GM23338 (cell line): ENCODE measurements around the gene CADPS2. TPM values are rescaled to one million over a fixed set of nuclear protein-coding genes. Genes with fewer than 3 reads are reported as not detected.

Experiments
- ATAC-seq: fragments of 200-7000 bp; cut with Tn5 transposase; 3 replicates; pipeline ENCODE4 v1.9.1; 2020
- DNase-seq: peaks from one replicate; pipeline ENCODE4 v3.0.0-alpha.2; 2015; ENCODE audit warnings: low spot score
- H2AFZ ChIP-seq: fragments of 200-600 bp; sonication (generic); 2 replicates; pipeline ENCODE4 v1.8.0; 2016; ENCODE audit warnings: antibody characterized with exemption, mild to moderate bottlenecking, moderate library complexity
- H3F3A ChIP-seq: fragments of 200-600 bp; sonication (generic); replicated peaks from 2 replicates; pipeline ENCODE4 v1.8.0; 2017; ENCODE audit warnings: antibody characterized with exemption, mixed run types, low read depth
- H3K27ac ChIP-seq: fragments of 200-600 bp; sonication (generic); 2 replicates; pipeline ENCODE4 v1.6.1; 2016; ENCODE audit warnings: low read depth
- H3K27me3 ChIP-seq: fragments of 200-600 bp; sonication (generic); 2 replicates; pipeline ENCODE4 v1.8.0; 2016; ENCODE audit warnings: mild to moderate bottlenecking, mixed run types, moderate library complexity; ENCODE audit not compliant: insufficient read depth
- H3K36me3 ChIP-seq: fragments of 200-600 bp; sonication (generic); 2 replicates; pipeline ENCODE4 v1.8.0; 2016; ENCODE audit warnings: mild to moderate bottlenecking; ENCODE audit not compliant: insufficient read depth
- H3K4me1 ChIP-seq: fragments of 200-600 bp; sonication (generic); 2 replicates; pipeline ENCODE4 v1.8.0; 2016; ENCODE audit warnings: mild to moderate bottlenecking, moderate library complexity; ENCODE audit not compliant: insufficient read depth
- H3K4me2 ChIP-seq: fragments of 200-600 bp; sonication (generic); 2 replicates; pipeline ENCODE4 v1.7.1; 2017; ENCODE audit warnings: mixed run types
- H3K4me3 ChIP-seq: fragments of 200-600 bp; sonication (generic); 2 replicates; pipeline ENCODE4 v1.6.1; 2016; ENCODE audit warnings: mixed run types
- H3K79me2 ChIP-seq: fragments of 200-600 bp; sonication (generic); replicated peaks from 2 replicates; pipeline ENCODE4 v1.8.0; 2017; ENCODE audit warnings: mild to moderate bottlenecking; ENCODE audit not compliant: insufficient read depth
- H3K9me2 ChIP-seq: fragments of 200-600 bp; sonication (generic); 2 replicates; pipeline ENCODE4 v1.8.0; 2017; ENCODE audit not compliant: insufficient read depth
- H4K20me1 ChIP-seq: fragments of 200-600 bp; sonication (generic); replicated peaks from 2 replicates; pipeline ENCODE4 v1.8.0; 2017; ENCODE audit warnings: mild to moderate bottlenecking; ENCODE audit not compliant: insufficient read depth
- H3K27ac Mint-ChIP-seq: 2 replicates; pipeline ENCODE4 v1.8.0; 2020; ENCODE audit warnings: inconsistent platforms, mild to moderate bottlenecking, moderate library complexity, mixed read lengths
- H3K27me3 Mint-ChIP-seq: 3 replicates; pipeline ENCODE4 v1.8.0; 2022; ENCODE audit warnings: low read depth, mild to moderate bottlenecking, moderate library complexity, mixed read lengths, inconsistent platforms; ENCODE audit not compliant: insufficient read depth, poor library complexity
- H3K36me3 Mint-ChIP-seq: 3 replicates; pipeline ENCODE4 v1.8.0; 2021; ENCODE audit warnings: low read depth, mild to moderate bottlenecking, inconsistent platforms, moderate library complexity, mixed read lengths
- H3K4me1 Mint-ChIP-seq: 3 replicates; pipeline ENCODE4 v1.8.0; 2020; ENCODE audit warnings: mild to moderate bottlenecking, inconsistent platforms, mixed read lengths
- H3K4me3 Mint-ChIP-seq: 3 replicates; pipeline ENCODE4 v1.8.0; 2021; ENCODE audit warnings: moderate library complexity, mild to moderate bottlenecking, inconsistent platforms, mixed read lengths
- H3K9me3 Mint-ChIP-seq: 3 replicates; pipeline ENCODE4 v1.8.0; 2020; ENCODE audit warnings: moderate library complexity, mild to moderate bottlenecking, inconsistent platforms, mixed read lengths
- CREB1 ChIP-seq: fragments of 250-450 bp; sonication (Bioruptor Pico); IDR thresholded peaks from 2 replicates; pipeline ENCODE4 v1.5.0; 2020; ENCODE audit warnings: low read depth, mild to moderate bottlenecking, moderate library complexity
- EZH2 ChIP-seq: fragments of 200-600 bp; sonication (generic); IDR thresholded peaks from one replicate; pipeline ENCODE4 v1.8.0; 2017; ENCODE audit warnings: antibody characterized with exemption, mild to moderate bottlenecking, low read depth; ENCODE audit not compliant: unreplicated experiment
- EZH2phosphoT487 ChIP-seq: fragments of 200-600 bp; sonication (generic); IDR thresholded peaks from one replicate; pipeline ENCODE4 v1.8.1; 2018; ENCODE audit warnings: antibody characterized with exemption; ENCODE audit not compliant: unreplicated experiment
- POLR2AphosphoS5 ChIP-seq: IDR thresholded peaks from 2 replicates; pipeline ENCODE4 v1.6.1; 2016; ENCODE audit warnings: antibody characterized with exemption, low read depth
- STAT1 ChIP-seq: IDR thresholded peaks from one replicate; pipeline ENCODE4 v1.6.1; 2016; ENCODE audit warnings: antibody characterized with exemption; ENCODE audit not compliant: unreplicated experiment
- ZNF331 ChIP-seq: fragments of 250-450 bp; sonication (Bioruptor Pico); IDR thresholded peaks from 2 replicates; pipeline ENCODE4 v1.5.0; 2020; ENCODE audit warnings: low read depth, mild to moderate bottlenecking, moderate library complexity
- polyA plus RNA-seq: library from polyadenylated mRNA; unstranded; fragments of >200 nt; fragmentation: Nextera tagmentation; extraction: Ambion mirVana; gene quantifications from 2 replicates; pipeline ENCODE4 v1.2.1, GENCODE V29; 2016
- total RNA-seq: library from RNA; depleted of rRNA; stranded (reverse); fragments of >200 nt; shearing (Covaris generic); gene quantifications from 2 replicates; pipeline ENCODE4 v1.2.3, GENCODE V29; 2014
- TF ChIP-seq, protein P1 (sequence below), 2 experiments: fragments of 200-600 bp in 1 of 2; sonication (generic) in 1 of 2; conservative IDR thresholded peaks; 2 replicates each; pipeline versions ENCODE4 v1.5.1 to v1.6.1; 2016 to 2017; ENCODE audit warnings: antibody characterized with exemption in 2 of 2, low read depth in 2 of 2, mild to moderate bottlenecking in 2 of 2, moderate library complexity in 1 of 2
- TF ChIP-seq, protein P2 (sequence below): IDR thresholded peaks from one replicate; pipeline ENCODE4 v1.6.1; 2018; ENCODE audit warnings: antibody characterized with exemption; ENCODE audit not compliant: unreplicated experiment
- TF ChIP-seq, protein P3 (sequence below): fragments of 250-450 bp; sonication (Bioruptor Pico); IDR thresholded peaks from 2 replicates; pipeline ENCODE4 v1.5.0; 2020; ENCODE audit warnings: mild to moderate bottlenecking, moderate library complexity

The CADPS2 gene
- total and polyA plus RNA-seq, 2 experiments from 2014 or later: 16.3 to 36.9 TPM

DNA sequence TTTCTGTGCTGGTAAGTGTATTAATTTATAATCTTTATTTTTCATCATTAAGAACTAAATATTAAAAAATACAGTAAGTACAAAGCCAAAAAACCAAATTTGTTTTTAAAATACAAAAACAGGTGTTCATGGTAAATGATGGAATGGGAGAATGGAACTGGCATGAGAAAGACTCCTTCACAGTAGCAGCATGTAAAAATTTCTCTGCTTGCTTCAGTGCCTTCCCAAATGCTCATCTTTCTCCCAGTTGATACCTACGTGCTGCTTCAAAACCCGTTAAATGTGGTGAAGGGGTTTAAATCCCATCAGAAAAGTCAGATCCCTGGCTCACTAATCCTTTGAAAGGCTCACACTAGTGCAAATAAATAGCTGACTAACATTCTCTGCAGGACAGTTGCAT lies 191.6 kb downstream of the CADPS2 start (continued):
- TF ChIP-seq ZNF331: no peak

DNA sequence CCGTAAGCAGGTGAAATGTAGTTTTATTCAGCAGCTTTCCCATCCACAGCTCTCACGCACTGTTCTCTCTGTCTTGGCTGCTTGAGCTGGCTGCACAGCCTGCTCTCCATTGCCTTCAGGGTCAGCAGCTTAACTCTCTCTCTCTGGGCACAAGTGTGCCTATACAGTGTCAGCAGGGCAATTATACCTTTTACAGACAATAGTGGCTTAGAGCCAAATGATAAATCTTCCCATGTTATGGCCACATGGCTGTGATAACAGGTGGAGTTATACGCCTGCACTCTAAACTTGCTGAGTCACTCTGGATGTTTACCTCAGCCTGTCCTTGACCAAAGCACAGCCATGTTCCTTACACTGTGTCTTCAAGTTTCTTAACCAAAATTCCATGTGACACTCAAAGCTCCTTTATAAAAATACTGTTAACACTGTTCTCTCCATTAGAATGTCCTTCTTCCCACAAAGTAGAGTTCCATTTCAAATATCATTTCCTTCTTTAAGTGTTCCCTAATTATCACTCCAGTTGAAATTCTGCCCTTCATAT lies 193.4 kb downstream of the CADPS2 start:
- no peak for TF ChIP-seq ZNF331
- TF ChIP-seq EZH2: no peak
- TF ChIP-seq, protein P1, sequence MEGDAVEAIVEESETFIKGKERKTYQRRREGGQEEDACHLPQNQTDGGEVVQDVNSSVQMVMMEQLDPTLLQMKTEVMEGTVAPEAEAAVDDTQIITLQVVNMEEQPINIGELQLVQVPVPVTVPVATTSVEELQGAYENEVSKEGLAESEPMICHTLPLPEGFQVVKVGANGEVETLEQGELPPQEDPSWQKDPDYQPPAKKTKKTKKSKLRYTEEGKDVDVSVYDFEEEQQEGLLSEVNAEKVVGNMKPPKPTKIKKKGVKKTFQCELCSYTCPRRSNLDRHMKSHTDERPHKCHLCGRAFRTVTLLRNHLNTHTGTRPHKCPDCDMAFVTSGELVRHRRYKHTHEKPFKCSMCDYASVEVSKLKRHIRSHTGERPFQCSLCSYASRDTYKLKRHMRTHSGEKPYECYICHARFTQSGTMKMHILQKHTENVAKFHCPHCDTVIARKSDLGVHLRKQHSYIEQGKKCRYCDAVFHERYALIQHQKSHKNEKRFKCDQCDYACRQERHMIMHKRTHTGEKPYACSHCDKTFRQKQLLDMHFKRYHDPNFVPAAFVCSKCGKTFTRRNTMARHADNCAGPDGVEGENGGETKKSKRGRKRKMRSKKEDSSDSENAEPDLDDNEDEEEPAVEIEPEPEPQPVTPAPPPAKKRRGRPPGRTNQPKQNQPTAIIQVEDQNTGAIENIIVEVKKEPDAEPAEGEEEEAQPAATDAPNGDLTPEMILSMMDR (conservative IDR thresholded peaks at IDR 0.05; ENCODE audit: low read depth in 2 of 2): no peak
- no peak for TF ChIP-seq EZH2phosphoT487
- TF ChIP-seq, protein P2, sequence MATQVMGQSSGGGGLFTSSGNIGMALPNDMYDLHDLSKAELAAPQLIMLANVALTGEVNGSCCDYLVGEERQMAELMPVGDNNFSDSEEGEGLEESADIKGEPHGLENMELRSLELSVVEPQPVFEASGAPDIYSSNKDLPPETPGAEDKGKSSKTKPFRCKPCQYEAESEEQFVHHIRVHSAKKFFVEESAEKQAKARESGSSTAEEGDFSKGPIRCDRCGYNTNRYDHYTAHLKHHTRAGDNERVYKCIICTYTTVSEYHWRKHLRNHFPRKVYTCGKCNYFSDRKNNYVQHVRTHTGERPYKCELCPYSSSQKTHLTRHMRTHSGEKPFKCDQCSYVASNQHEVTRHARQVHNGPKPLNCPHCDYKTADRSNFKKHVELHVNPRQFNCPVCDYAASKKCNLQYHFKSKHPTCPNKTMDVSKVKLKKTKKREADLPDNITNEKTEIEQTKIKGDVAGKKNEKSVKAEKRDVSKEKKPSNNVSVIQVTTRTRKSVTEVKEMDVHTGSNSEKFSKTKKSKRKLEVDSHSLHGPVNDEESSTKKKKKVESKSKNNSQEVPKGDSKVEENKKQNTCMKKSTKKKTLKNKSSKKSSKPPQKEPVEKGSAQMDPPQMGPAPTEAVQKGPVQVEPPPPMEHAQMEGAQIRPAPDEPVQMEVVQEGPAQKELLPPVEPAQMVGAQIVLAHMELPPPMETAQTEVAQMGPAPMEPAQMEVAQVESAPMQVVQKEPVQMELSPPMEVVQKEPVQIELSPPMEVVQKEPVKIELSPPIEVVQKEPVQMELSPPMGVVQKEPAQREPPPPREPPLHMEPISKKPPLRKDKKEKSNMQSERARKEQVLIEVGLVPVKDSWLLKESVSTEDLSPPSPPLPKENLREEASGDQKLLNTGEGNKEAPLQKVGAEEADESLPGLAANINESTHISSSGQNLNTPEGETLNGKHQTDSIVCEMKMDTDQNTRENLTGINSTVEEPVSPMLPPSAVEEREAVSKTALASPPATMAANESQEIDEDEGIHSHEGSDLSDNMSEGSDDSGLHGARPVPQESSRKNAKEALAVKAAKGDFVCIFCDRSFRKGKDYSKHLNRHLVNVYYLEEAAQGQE: no peak
- no peak for TF ChIP-seq STAT1
- no peak for TF ChIP-seq POLR2AphosphoS5
- no peak for TF ChIP-seq CREB1 (CRISPR knock-in tag)
- TF ChIP-seq, protein P3, sequence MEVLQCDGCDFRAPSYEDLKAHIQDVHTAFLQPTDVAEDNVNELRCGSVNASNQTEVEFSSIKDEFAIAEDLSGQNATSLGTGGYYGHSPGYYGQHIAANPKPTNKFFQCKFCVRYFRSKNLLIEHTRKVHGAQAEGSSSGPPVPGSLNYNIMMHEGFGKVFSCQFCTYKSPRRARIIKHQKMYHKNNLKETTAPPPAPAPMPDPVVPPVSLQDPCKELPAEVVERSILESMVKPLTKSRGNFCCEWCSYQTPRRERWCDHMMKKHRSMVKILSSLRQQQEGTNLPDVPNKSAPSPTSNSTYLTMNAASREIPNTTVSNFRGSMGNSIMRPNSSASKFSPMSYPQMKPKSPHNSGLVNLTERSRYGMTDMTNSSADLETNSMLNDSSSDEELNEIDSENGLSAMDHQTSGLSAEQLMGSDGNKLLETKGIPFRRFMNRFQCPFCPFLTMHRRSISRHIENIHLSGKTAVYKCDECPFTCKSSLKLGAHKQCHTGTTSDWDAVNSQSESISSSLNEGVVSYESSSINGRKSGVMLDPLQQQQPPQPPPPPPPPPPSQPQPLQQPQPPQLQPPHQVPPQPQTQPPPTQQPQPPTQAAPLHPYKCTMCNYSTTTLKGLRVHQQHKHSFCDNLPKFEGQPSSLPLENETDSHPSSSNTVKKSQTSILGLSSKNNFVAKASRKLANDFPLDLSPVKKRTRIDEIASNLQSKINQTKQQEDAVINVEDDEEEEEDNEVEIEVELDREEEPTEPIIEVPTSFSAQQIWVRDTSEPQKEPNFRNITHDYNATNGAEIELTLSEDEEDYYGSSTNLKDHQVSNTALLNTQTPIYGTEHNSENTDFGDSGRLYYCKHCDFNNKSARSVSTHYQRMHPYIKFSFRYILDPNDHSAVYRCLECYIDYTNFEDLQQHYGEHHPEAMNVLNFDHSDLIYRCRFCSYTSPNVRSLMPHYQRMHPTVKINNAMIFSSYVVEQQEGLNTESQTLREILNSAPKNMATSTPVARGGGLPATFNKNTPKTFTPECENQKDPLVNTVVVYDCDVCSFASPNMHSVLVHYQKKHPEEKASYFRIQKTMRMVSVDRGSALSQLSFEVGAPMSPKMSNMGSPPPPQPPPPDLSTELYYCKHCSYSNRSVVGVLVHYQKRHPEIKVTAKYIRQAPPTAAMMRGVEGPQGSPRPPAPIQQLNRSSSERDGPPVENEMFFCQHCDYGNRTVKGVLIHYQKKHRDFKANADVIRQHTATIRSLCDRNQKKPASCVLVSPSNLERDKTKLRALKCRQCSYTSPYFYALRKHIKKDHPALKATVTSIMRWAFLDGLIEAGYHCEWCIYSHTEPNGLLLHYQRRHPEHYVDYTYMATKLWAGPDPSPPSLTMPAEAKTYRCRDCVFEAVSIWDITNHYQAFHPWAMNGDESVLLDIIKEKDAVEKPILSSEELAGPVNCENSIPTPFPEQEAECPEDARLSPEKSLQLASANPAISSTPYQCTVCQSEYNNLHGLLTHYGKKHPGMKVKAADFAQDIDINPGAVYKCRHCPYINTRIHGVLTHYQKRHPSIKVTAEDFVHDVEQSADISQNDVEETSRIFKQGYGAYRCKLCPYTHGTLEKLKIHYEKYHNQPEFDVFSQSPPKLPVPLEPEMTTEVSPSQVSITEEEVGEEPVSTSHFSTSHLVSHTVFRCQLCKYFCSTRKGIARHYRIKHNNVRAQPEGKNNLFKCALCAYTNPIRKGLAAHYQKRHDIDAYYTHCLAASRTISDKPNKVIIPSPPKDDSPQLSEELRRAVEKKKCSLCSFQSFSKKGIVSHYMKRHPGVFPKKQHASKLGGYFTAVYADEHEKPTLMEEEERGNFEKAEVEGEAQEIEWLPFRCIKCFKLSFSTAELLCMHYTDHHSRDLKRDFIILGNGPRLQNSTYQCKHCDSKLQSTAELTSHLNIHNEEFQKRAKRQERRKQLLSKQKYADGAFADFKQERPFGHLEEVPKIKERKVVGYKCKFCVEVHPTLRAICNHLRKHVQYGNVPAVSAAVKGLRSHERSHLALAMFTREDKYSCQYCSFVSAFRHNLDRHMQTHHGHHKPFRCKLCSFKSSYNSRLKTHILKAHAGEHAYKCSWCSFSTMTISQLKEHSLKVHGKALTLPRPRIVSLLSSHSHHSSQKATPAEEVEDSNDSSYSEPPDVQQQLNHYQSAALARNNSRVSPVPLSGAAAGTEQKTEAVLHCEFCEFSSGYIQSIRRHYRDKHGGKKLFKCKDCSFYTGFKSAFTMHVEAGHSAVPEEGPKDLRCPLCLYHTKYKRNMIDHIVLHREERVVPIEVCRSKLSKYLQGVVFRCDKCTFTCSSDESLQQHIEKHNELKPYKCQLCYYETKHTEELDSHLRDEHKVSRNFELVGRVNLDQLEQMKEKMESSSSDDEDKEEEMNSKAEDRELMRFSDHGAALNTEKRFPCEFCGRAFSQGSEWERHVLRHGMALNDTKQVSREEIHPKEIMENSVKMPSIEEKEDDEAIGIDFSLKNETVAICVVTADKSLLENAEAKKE (CRISPR knock-in tag): no peak
- no peak overlapping the region for H3K4me3 Mint-ChIP-seq
- no peaks in the 10 kb centered on the region for H4K20me1 ChIP-seq
- H3K27me3 Mint-ChIP-seq: peaks cover 4% of the 10 kb centered on the region
- DNase-seq (no peak), ATAC-seq (no peak)
- no peaks in the 10 kb centered on the region for H3K9me2 ChIP-seq
- H3F3A ChIP-seq: no peaks in the 10 kb centered on the region; the same call in 1 of the 2 replicates
- H3K4me1 ChIP-seq: peaks cover 17% of the 10 kb centered on the region; the same call in 1 of the 2 replicates
- H3K4me3 ChIP-seq: no peak overlapping the region
- H3K79me2 ChIP-seq: no peaks in the 10 kb centered on the region
- H3K27ac Mint-ChIP-seq: no peak overlapping the region; the same call in 1 of the 2 replicates
- H2AFZ ChIP-seq: no peak overlapping the region
- peaks cover 14% of the 10 kb centered on the region for H3K9me3 Mint-ChIP-seq
- no peaks in the 10 kb centered on the region for H3K27me3 ChIP-seq
- no peak overlapping the region for H3K4me2 ChIP-seq
- H3K36me3 Mint-ChIP-seq: peaks cover 17% of the 10 kb centered on the region
- no peak overlapping the region for H3K27ac ChIP-seq
- H3K36me3 ChIP-seq: no peaks in the 10 kb centered on the region
- peaks cover 17% of the 10 kb centered on the region for H3K4me1 Mint-ChIP-seq
